IMR-90 (cell line): ENCODE measurements around the gene TBX4. TPM values are rescaled to one million over a fixed set of nuclear protein-coding genes. Genes with fewer than 3 reads are reported as not detected.

ENCODE experiments used
- ATAC-seq: fragments of 200-7000 bp; cut with Tn5 transposase; 2 replicates; pipeline ENCODE4 v1.9.1; 2020; ENCODE audit warnings: low read depth, mild to moderate bottlenecking, moderate library complexity
- BruUV-seq: library from RNA; stranded (reverse); fragments of 400-500 nt; replicated peaks from 2 replicates; lab custom pipeline; 2021; lab: Mats Ljungman, UMichigan
- CTCF ChIA-PET: fragments of 300-600 bp; formaldehyde crosslinking; extraction: SDS; loops from one replicate; lab custom pipeline; 2021; ENCODE audit warnings: antibody characterized with exemption; lab: Yijun Ruan, JAX
- POLR2A ChIA-PET: fragments of 300-600 bp; sonication (Branson Sonifier 250); formaldehyde crosslinking; loops from one replicate; lab custom pipeline; 2022; ENCODE audit warnings: antibody characterized with exemption; ENCODE audit not compliant: unreplicated experiment; lab: Charles Lee
- DNase-seq: peaks from one replicate; pipeline ENCODE4 v3.0.0; 2013
- H2AFZ ChIP-seq: replicated peaks from 2 replicates; pipeline ENCODE3; 2013; ENCODE audit warnings: low read length, mild to moderate bottlenecking; ENCODE audit not compliant: poor library complexity
- H2AK5ac ChIP-seq: 2 replicates; pipeline ENCODE4 v1.6.1; 2013; ENCODE audit warnings: low read depth, low read length, inconsistent platforms
- H2AK9ac ChIP-seq: replicated peaks from 2 replicates; pipeline ENCODE3; 2013; ENCODE audit warnings: mild to moderate bottlenecking, low read depth, low read length, moderate library complexity; ENCODE audit not compliant: poor library complexity
- H2BK120ac ChIP-seq: 2 replicates; pipeline ENCODE4 v1.6.1; 2013; ENCODE audit warnings: low read depth, low read length, inconsistent platforms
- H2BK15ac ChIP-seq: 3 replicates; pipeline ENCODE4 v1.6.1; 2013; ENCODE audit warnings: low read depth, low read length, inconsistent platforms
- H2BK20ac ChIP-seq: 2 replicates; pipeline ENCODE4 v1.6.1; 2013; ENCODE audit warnings: low read depth, mild to moderate bottlenecking, inconsistent platforms, low read length, moderate library complexity
- H2BK5ac ChIP-seq: 2 replicates; pipeline ENCODE4 v1.6.1; 2013; ENCODE audit warnings: mild to moderate bottlenecking, low read depth, low read length, inconsistent platforms; ENCODE audit not compliant: poor library complexity, severe bottlenecking
- H3K14ac ChIP-seq: replicated peaks from 2 replicates; pipeline ENCODE4 v1.6.1; 2013; ENCODE audit warnings: low read depth, low read length, inconsistent platforms
- H3K18ac ChIP-seq: 2 replicates; pipeline ENCODE4 v1.6.1; 2013; ENCODE audit warnings: low read depth, low read length, control low read depth
- H3K23ac ChIP-seq: 2 replicates; pipeline ENCODE4 v1.6.1; 2013; ENCODE audit warnings: low read depth, low read length, inconsistent platforms
- H3K27ac ChIP-seq: 2 replicates; pipeline ENCODE4 v1.5.1; 2013; ENCODE audit warnings: mild to moderate bottlenecking, control low read depth, low read length; ENCODE audit not compliant: insufficient read depth
- H3K27me3 ChIP-seq: 2 replicates; pipeline ENCODE4 v1.6.1; 2013; ENCODE audit warnings: low read length; ENCODE audit not compliant: control insufficient read depth, insufficient read depth
- H3K36me3 ChIP-seq: 2 replicates; pipeline ENCODE4 v1.6.1; 2013; ENCODE audit warnings: low read length, mixed read lengths; ENCODE audit not compliant: control insufficient read depth, insufficient read depth
- H3K4ac ChIP-seq: 2 replicates; pipeline ENCODE4 v1.6.1; 2013; ENCODE audit warnings: low read depth, low read length, inconsistent platforms
- H3K4me1 ChIP-seq: 2 replicates; pipeline ENCODE4 v1.6.1; 2013; ENCODE audit warnings: low read length, mixed read lengths; ENCODE audit not compliant: control insufficient read depth, insufficient read depth
- H3K4me2 ChIP-seq: 2 replicates; pipeline ENCODE4 v1.6.1; 2013; ENCODE audit warnings: low read depth, mild to moderate bottlenecking, control low read depth, low read length, moderate library complexity
- H3K4me3 ChIP-seq: 2 replicates; pipeline ENCODE4 v1.5.1; 2013; ENCODE audit warnings: low read depth, mild to moderate bottlenecking, control low read depth, low read length, moderate library complexity; ENCODE audit not compliant: insufficient read depth
- H3K56ac ChIP-seq: 2 replicates; pipeline ENCODE4 v1.6.1; 2013; ENCODE audit warnings: low read length, inconsistent platforms; ENCODE audit not compliant: insufficient read depth; ENCODE audit errors: extremely low read depth
- H3K79me1 ChIP-seq, 2 experiments: 2 replicates each; pipeline ENCODE4 v1.6.1; 2013; ENCODE audit warnings: low read length in 2 of 2, inconsistent platforms in 1 of 2, low read depth in 1 of 2
- H3K9ac ChIP-seq: 2 replicates; pipeline ENCODE4 v1.6.1; 2013; ENCODE audit warnings: low read depth, low read length, control low read depth
- H3K9me1 ChIP-seq: 2 replicates; pipeline ENCODE4 v1.6.1; 2013; ENCODE audit warnings: low read length, inconsistent platforms; ENCODE audit not compliant: insufficient read depth
- H3K9me3 ChIP-seq: 2 replicates; pipeline ENCODE4 v1.6.1; 2013; ENCODE audit warnings: low read length; ENCODE audit not compliant: control insufficient read depth, insufficient read depth
- H4K20me1 ChIP-seq: 2 replicates; pipeline ENCODE4 v1.6.1; 2013; ENCODE audit warnings: low read length, inconsistent platforms; ENCODE audit not compliant: insufficient read depth
- H4K5ac ChIP-seq: 2 replicates; pipeline ENCODE4 v1.6.1; 2013; ENCODE audit warnings: mild to moderate bottlenecking, low read depth, low read length, control low read depth
- H4K8ac ChIP-seq, 2 experiments: 2 replicates each; pipeline ENCODE4 v1.6.1; 2013; ENCODE audit warnings: low read depth in 2 of 2, low read length in 2 of 2, control low read depth in 1 of 2, inconsistent platforms in 1 of 2
- H4K91ac ChIP-seq: 2 replicates; pipeline ENCODE4 v1.6.1; 2013; ENCODE audit warnings: low read depth, low read length, inconsistent platforms; ENCODE audit not compliant: insufficient read depth
- USF2 ChIP-seq: fragments of 150-350 bp; IDR thresholded peaks from 2 replicates; pipeline ENCODE4 v1.6.1; 2017; ENCODE audit warnings: mild to moderate bottlenecking, antibody characterized with exemption, low read length, low read depth
- WGBS, 2 experiments: methylation state at CpG; one replicate each; pipeline versions ENCODE4 v1.1.5 to v1.1.7; 2013; ENCODE audit warnings: missing lambda C conversion rate in 2 of 2; ENCODE audit not compliant: insufficient read length in 1 of 2; ENCODE audit errors: extremely low coverage in 2 of 2; 5-methylcytosine and 5-hydroxymethylcytosine counted together
- dilution Hi-C: fragments of 300-500 bp; cut with HindIII; formaldehyde crosslinking; loops from one replicate; pipeline ENCODE4 v1.14.3; 2018; ENCODE audit warnings: low sequenced_read_pairs; ENCODE audit not compliant: unreplicated experiment
- in situ Hi-C: fragments of 300-500 bp; cut with MboI; formaldehyde crosslinking; loops from 3 replicates; pipeline ENCODE4 v1.14.3; 2019; ENCODE audit warnings: low sequenced_read_pairs, inconsistent platforms, mixed read lengths
- intact Hi-C: fragments of 100-400 bp; cut with micrococcal nuclease; formaldehyde crosslinking; loops from 2 replicates; pipeline ENCODE4 v1.10.0; 2022
- polyA plus RNA-seq, 3 experiments: library from polyadenylated mRNA; depleted of rRNA; stranded (reverse); fragments of >200 nt; gene quantifications; 2 replicates each; pipeline ENCODE4 v1.2.3, GENCODE V29; 2012; ENCODE audit warnings: low replicate concordance in 1 of 3
- total RNA-seq: library from RNA; depleted of rRNA; stranded (reverse); fragments of >200 nt; gene quantifications from 2 replicates; pipeline ENCODE4 v1.2.3, GENCODE V29; 2012

Gene TBX4
- total and polyA plus RNA-seq, 2 of the 4 experiments (the other 2 are of a cell fraction): 0.05 TPM; not detected in 1

- no peak overlapping the region for H2BK5ac ChIP-seq
- ATAC-seq (no peak), DNase-seq (no peak)
- H3K56ac ChIP-seq: no peak overlapping the region
- H2AK9ac ChIP-seq: no peak overlapping the region
- H2BK120ac ChIP-seq: no peak overlapping the region
- H4K8ac ChIP-seq: no peak overlapping the region
- H2BK20ac ChIP-seq: no peak overlapping the region
- dilution Hi-C loops (no loop called here), intact Hi-C loops (no loop called here), in situ Hi-C loops (no loop called here)
- H3K4me2 ChIP-seq: no peak overlapping the region
- H4K5ac ChIP-seq: no peak overlapping the region
- ChIA-PET POLR2A (no interaction called here), CTCF (no interaction called here)
- BruUV-seq: no TSS peak
- H3K18ac ChIP-seq: no peak overlapping the region
- H2BK15ac ChIP-seq: no peak overlapping the region
- H3K14ac ChIP-seq: no peak overlapping the region
- H3K27ac ChIP-seq: no peak overlapping the region
- no peak overlapping the region for H3K4ac ChIP-seq
- H4K91ac ChIP-seq: no peak overlapping the region
- H3K4me1 ChIP-seq: no peaks in the 10 kb centered on the region; the same call in 1 of the 2 replicates
- no peak for TF ChIP-seq USF2
- H2AFZ ChIP-seq: no peak overlapping the region
- H3K36me3 ChIP-seq: no peaks in the 10 kb centered on the region
- H4K20me1 ChIP-seq: no peaks in the 10 kb centered on the region
- no peak overlapping the region for H3K4me3 ChIP-seq
- peaks cover 3% of the 10 kb centered on the region; the same call in 1 of the 2 replicates for H3K9me1 ChIP-seq
- no peaks in the 10 kb centered on the region for H3K27me3 ChIP-seq
- H2AK5ac ChIP-seq: no peak overlapping the region
- H3K9ac ChIP-seq: no peak overlapping the region
- no CpG with 5 or more reads among the region's 3 CpGs for WGBS, 2 experiments
- no peaks in the 10 kb centered on the region for H3K79me1 ChIP-seq
- no peak overlapping the region for H3K23ac ChIP-seq
- H3K9me3 ChIP-seq: no peaks in the 10 kb centered on the region
Observed at GRCh38 chr17:61499632-61500031, 47.4 kb downstream of the TBX4 start.
